NOMO-1 (cell line): Measurements from ENCODE around the gene HIPK4.

ENCODE experiments used
- DNase-seq, 2 experiments: peaks; one replicate each; lab custom pipeline; 2025; ENCODE audit not compliant: unreplicated experiment in 2 of 2; lab: John Stamatoyannopoulos, UW

The HIPK4 gene

GRCh38 chr19:40367577-40368434 lies 22.2 kb downstream of the HIPK4 start:
- no peak for DNase-seq

- DNase-seq, result peak; percentile 22 to 42
Measured at GRCh38 chr19:40366697-40367561, 23.1 kb downstream of the HIPK4 start.

- peak; percentile 50 to 54 for DNase-seq
Measured at GRCh38 chr19:40365613-40366401, 24.2 kb downstream of the HIPK4 start.

- DNase-seq, result no peak
Measured at GRCh38 chr19:40365010-40365409, 25.0 kb downstream of the HIPK4 start.

GRCh38 chr19:40363069-40363468 lies 26.9 kb downstream of the HIPK4 start:
- peak; percentile 72 to 83 for DNase-seq

- no peak for DNase-seq
Measured at GRCh38 chr19:40362160-40362559, 27.8 kb downstream of the HIPK4 start.

- DNase-seq, result peak; percentile 11 to 31
Measured at GRCh38 chr19:40360708-40361241, 29.2 kb downstream of the HIPK4 start.

GRCh38 chr19:40360020-40360707 lies 29.8 kb downstream of the HIPK4 start:
- DNase-seq, result no peak

GRCh38 chr19:40358773-40359172 lies 31.2 kb downstream of the HIPK4 start:
- peak; percentile 74 to 84 for DNase-seq

- no peak for DNase-seq
Measured at GRCh38 chr19:40357640-40358039, 32.3 kb downstream of the HIPK4 start.

- no peak for DNase-seq
Measured at GRCh38 chr19:40356681-40357595, 33.0 kb downstream of the HIPK4 start.

GRCh38 chr19:40355975-40356680 lies 33.9 kb downstream of the HIPK4 start:
- peak in 1 of 2 experiments; percentile 36 for DNase-seq

GRCh38 chr19:40348961-40349507 lies 40.9 kb downstream of the HIPK4 start:
- peak in 1 of 2 experiments; percentile 48 for DNase-seq

- peak; percentile 99 for DNase-seq
Measured at GRCh38 chr19:40348125-40348913, 41.7 kb downstream of the HIPK4 start, which contains the start of the genes C19orf47 and PLD3. Gene C19orf47, minus strand, starts transcription at chr19:40348397. Its CDS starts 6,540 bp downstream, at chr19:40341857. Gene PLD3, plus strand, starts transcription at chr19:40348695. Its CDS starts 17,789 bp downstream, at chr19:40366484.

- no peak for DNase-seq
Measured at GRCh38 chr19:40344422-40344821, 45.6 kb downstream of the HIPK4 start.

- DNase-seq, result no peak
Measured at GRCh38 chr19:40342644-40343311, 47.2 kb downstream of the HIPK4 start.
